IPS-20b (cell line): ENCODE results near the gene POMP.

ENCODE experiments used
- H3K27ac ChIP-seq: one replicate; pipeline ENCODE4 v1.5.1; 2013; ENCODE audit warnings: low read length
- H3K27me3 ChIP-seq: 2 replicates; pipeline ENCODE4 v1.6.1; 2013; ENCODE audit warnings: mild to moderate bottlenecking, low read length, inconsistent platforms; ENCODE audit not compliant: insufficient read depth
- H3K36me3 ChIP-seq: 2 replicates; pipeline ENCODE4 v1.6.1; 2013; ENCODE audit warnings: low read depth, mild to moderate bottlenecking, inconsistent platforms, low read length, moderate library complexity; ENCODE audit not compliant: insufficient read depth
- H3K4me1 ChIP-seq: 2 replicates; pipeline ENCODE4 v1.6.1; 2013; ENCODE audit warnings: mild to moderate bottlenecking, control low read depth, inconsistent platforms, low read length, moderate library complexity; ENCODE audit not compliant: insufficient read depth
- H3K4me3 ChIP-seq: 2 replicates; pipeline ENCODE4 v1.5.1; 2013; ENCODE audit warnings: mild to moderate bottlenecking, low read length, inconsistent platforms
- H3K9ac ChIP-seq: 2 replicates; pipeline ENCODE4 v1.6.1; 2013; ENCODE audit warnings: low read depth, mild to moderate bottlenecking, inconsistent platforms, low read length, moderate library complexity
- H3K9me3 ChIP-seq: 2 replicates; pipeline ENCODE4 v1.6.1; 2013; ENCODE audit warnings: mild to moderate bottlenecking, low read depth, low read length, inconsistent platforms; ENCODE audit not compliant: insufficient read depth

POMP gene

DNA sequence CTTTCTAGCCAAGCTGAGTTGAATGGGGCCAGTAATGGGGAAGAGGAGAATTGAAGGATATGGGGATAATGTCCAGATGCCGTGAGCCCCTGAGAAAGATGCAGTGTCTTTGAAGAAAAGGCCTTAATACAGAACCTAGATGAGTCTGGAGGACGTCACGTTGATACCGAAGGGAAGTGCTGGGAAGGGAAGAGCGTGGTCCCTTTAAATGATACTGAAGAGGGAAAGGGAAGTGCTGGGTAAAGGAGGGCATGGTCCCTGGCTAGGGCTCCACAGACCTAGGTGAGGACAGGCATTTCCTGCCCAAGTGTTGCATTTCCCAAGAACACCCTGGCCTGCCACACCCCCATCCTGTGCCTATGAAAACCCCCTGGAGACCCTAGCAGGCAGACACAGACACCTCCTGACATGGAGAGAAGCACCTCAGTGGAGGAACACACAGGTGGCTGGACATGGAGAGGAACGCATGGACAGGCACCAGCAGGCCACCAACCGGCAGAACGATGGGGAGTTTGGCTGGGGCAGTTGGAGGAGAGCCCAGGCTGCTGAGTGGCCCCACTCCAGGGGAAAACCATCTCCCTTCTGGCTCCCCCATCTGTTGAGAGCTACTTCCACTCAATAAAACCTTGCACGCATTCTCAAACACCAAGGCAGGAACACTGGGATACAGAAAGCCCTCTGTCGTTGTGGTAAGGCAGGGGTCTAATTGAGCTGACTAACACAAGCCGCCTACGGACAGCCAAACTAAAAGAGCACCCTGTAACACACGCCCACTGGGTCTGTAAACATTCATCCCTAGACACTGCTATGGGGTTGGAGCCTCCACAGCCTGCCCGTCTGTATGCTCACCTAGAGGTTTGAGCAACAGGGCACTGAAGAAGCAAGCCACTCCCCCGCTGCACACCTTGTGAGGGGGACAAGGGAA is 34.9 kb upstream of the POMP start:
- Histone ChIP-seq H3K27ac (no peak overlapping the region), H3K4me3 (no peak overlapping the region), H3K36me3 (no peaks in the 10 kb centered on the region), H3K4me1 (no peaks in the 10 kb centered on the region), H3K27me3 (no peaks in the 10 kb centered on the region), H3K9me3 (no peaks in the 10 kb centered on the region), H3K9ac (no peak overlapping the region)

DNA sequence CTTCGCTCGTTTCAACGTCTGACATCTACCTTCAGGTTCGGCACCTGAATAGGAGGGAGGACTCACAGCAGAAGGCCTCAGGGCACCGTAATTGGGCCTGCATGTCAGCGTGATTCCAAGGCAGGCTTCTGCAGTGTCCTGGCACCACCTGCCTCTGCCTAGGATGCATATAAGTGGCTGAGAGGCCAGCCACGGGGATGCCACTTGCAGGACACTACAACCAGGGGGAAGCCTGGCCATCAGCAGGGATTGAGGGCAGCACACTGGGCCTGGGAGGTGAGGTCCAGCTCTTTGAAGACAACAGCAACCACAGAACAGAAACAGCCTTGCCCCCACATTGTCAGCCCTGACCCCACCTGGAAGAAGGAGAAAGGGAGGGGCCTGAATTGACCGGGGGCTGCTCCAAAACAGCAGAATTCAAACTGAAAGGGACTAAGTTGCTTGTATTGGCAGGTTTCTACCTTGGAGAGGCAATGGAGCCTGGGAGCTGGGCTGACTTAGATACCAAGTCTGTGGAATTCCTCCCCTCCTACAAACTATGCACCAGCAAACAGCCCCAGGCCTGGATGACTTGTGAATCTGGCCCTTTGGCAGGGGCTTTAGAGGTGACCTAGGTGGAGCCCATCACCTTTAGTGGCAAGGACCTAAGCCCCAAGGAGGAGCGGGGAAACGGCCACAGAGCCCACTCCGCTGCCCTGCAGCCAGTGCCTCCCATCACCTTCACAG is 34.1 kb upstream of the POMP start:
- Histone ChIP-seq H3K9ac (no peak overlapping the region), H3K27me3 (no peaks in the 10 kb centered on the region), H3K4me1 (no peaks in the 10 kb centered on the region), H3K4me3 (no peak overlapping the region), H3K27ac (no peak overlapping the region), H3K36me3 (no peaks in the 10 kb centered on the region), H3K9me3 (no peaks in the 10 kb centered on the region)

DNA sequence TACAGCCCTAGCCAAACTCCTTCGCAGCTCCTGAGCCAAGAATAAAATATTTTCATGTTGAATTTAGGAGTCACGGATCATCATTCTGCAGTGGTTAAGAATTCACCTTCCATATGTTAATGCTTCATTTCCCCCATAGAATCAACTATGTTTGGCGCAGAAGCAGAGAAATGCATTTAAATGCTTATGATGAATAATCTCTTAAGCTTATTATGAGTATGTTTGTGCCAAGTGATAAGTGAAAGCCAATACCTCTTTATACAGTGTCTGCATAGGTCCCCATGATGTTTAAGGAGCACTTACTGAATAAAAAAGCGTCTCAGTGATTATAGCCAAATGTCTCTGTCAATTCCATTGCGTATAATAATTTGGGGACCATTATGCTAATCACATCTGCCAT is 32.7 kb upstream of the POMP start:
- Histone ChIP-seq H3K36me3 (no peaks in the 10 kb centered on the region), H3K27ac (no peak overlapping the region), H3K4me1 (no peaks in the 10 kb centered on the region), H3K4me3 (no peak overlapping the region), H3K27me3 (no peaks in the 10 kb centered on the region), H3K9ac (no peak overlapping the region), H3K9me3 (no peaks in the 10 kb centered on the region)

DNA sequence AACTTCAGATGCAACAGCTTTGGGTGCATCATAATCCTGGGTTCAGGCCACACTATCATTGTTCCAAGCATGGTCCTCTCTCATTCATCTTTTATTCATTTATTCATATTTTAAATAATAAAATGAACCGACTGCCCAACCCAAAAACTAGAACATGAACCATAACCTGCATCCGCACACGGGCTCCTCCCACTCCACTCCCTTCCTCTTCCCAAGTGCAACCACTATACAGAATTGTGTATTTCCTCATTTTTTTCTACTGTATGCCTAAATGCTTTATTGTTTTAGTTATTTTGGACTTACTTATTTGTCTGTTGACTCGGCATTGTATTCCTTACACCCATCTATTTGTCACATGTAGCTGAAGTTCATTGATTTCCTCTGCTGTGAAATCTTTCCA is 30.7 kb upstream of the POMP start:
- no peak overlapping the region for H3K4me3 ChIP-seq
- no peaks in the 10 kb centered on the region for H3K27me3 ChIP-seq
- H3K9me3 ChIP-seq: no peaks in the 10 kb centered on the region
- H3K27ac ChIP-seq: no peak overlapping the region
- H3K9ac ChIP-seq: no peak overlapping the region
- H3K36me3 ChIP-seq: no peaks in the 10 kb centered on the region
- no peaks in the 10 kb centered on the region for H3K4me1 ChIP-seq

DNA sequence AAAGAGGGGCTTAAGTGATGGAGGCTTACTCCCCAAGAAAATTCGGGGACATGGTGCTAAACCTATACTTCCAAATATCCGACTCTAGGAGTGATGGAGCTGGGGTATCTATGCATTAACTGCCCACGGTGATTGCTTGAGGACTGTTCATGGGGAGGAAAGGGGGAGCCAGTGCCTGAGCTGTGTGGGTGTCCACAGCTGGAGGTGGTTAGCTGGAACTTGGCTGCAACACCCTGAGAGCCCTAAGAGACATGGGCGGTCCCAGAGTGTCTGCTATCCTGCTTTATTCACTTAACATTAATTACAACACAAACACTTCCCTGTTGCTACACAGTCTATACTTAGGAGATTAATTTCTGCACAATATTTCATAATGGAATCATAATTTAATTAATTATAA is 28.1 kb upstream of the POMP start:
- Histone ChIP-seq H3K9me3 (no peaks in the 10 kb centered on the region), H3K4me1 (no peaks in the 10 kb centered on the region), H3K27ac (no peak overlapping the region), H3K9ac (no peak overlapping the region), H3K27me3 (no peaks in the 10 kb centered on the region), H3K36me3 (no peaks in the 10 kb centered on the region), H3K4me3 (no peak overlapping the region)

DNA sequence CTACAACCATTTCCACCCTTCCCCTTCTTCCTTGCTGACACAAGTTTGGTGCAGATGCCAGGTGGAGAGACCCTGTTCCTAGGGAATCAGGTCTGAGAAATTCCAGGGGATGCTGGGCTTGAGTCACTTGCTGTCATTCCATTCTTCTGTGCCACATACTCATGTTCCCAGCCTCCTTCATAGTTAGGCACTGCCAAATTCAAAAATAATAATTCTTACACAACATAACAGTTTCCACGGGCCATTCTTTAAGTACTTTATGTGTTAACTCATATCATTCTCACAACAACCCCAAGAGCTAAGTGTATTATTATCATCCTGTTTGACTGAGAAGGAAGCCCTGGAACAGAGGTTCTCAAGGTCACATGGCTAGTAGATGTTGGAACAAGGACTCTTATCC is 27.1 kb upstream of the POMP start:
- Histone ChIP-seq H3K4me1 (no peaks in the 10 kb centered on the region; the same call in 1 of the 2 replicates), H3K27ac (no peak overlapping the region), H3K27me3 (no peaks in the 10 kb centered on the region), H3K36me3 (no peaks in the 10 kb centered on the region), H3K9ac (no peak overlapping the region), H3K9me3 (no peaks in the 10 kb centered on the region), H3K4me3 (no peak overlapping the region)

DNA sequence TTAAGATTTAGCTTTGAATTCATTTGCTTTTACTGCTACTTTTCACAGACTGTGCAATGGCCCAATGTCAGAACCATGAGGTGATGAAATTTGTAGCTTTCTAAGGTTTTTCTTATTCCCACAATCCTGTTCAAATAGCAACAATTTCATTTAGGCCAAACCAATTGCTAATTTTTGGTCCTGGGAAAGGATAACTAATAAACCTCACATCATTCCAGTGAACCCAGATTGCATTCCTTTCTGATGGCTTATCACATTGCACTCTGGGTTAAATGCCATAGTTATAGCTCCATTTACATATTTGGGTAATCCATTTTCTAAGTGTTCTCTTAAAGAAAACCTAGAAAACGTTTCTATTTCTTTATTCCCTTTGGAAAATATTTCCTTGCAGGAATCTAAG is 22.9 kb upstream of the POMP start:
- Histone ChIP-seq H3K4me3 (no peak overlapping the region), H3K9me3 (no peaks in the 10 kb centered on the region), H3K36me3 (no peaks in the 10 kb centered on the region), H3K27me3 (no peaks in the 10 kb centered on the region), H3K9ac (no peak overlapping the region), H3K27ac (no peak overlapping the region), H3K4me1 (peaks cover 8% of the 10 kb centered on the region; the same call in 1 of the 2 replicates)

DNA sequence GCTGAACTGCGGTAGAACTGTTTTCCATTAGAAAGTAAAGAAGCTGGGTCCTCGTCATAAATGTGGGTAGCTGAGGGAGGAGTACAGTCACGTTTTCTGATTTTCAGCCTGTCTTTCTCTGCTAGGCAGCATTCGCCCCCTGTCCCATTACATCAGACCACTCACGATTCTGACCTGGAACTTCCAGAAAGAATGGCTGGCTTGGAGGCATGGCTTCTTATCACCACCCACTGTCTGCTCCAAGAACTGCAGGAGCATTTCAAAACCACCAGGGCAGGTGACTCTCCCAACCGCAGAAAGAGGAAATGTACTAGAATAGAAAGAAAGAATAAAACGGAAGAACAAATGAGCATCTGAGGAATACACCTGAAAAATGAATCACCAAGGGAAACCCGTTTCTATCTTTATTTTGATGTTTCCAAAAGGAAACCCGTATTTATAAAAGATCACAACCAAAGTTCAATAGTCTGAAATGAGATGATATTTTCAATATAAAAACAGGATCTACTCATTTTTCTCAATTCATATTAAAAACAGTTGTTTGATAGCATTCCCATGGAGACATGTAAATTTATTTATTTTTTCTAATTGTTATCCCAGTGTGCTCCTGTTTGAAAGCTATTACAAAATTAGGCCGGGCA is 22.1 kb upstream of the POMP start:
- H3K36me3 ChIP-seq: no peaks in the 10 kb centered on the region
- no peak overlapping the region for H3K27ac ChIP-seq
- no peaks in the 10 kb centered on the region for H3K27me3 ChIP-seq
- no peaks in the 10 kb centered on the region for H3K9me3 ChIP-seq
- H3K4me1 ChIP-seq: peaks cover 8% of the 10 kb centered on the region; the same call in 1 of the 2 replicates
- no peak overlapping the region for H3K9ac ChIP-seq
- no peak overlapping the region for H3K4me3 ChIP-seq

DNA sequence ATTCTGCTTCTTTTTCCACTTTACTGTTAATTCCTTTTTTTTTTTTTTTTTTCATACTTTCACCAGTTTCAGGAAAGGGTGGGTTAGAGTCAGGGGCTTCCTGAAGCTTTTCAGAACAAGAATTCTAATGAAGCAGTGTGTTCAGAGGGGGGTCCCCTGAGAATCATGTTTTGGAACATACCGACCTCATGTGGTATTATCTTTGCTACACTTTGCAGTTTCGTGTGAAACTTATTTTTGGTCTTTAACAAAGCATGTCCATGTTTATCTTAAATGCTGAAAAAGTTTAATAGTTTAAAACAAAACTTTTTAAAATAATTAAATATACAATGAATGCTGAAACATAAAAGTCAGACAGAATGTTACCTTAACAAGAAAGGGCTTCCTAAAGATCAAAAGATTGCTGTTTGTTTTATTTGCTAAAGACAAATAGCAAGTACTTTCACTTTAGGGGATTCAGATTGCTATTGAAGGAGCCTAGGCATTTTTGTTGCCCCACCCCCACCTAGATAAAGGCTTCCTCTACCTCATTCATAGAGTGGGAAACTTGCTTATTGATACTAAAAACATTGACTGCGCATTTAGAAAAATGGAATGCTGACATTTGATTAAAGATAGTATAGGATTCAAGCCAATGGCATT is 21.1 kb upstream of the POMP start:
- Histone ChIP-seq H3K4me1 (peaks cover 8% of the 10 kb centered on the region; the same call in 1 of the 2 replicates), H3K27ac (no peak overlapping the region), H3K9ac (peak overlapping the region; percentile 20; the same call in 1 of the 2 replicates), H3K9me3 (no peaks in the 10 kb centered on the region), H3K27me3 (no peaks in the 10 kb centered on the region), H3K36me3 (no peaks in the 10 kb centered on the region), H3K4me3 (no peak overlapping the region)

DNA sequence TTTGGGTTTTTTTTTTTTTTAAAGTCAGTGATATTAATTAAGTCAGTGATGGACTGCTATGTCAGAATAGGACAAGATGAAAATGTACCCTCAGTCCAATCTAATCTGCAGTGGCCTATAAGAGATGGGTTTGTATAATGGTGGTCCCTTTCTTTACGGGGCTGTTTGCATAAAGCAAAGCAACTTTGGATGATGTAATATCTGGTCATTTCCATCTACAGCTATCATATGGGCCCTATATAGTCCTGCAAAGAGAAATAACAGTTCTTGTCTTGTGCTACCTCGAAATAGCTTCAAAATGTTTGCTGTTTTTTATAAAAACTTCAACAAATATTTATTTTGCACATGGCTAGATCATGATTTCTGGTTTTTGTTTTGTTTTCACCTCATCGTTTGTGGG is 20.2 kb upstream of the POMP start:
- H3K9ac ChIP-seq: no peak overlapping the region
- no peak overlapping the region for H3K27ac ChIP-seq
- H3K27me3 ChIP-seq: no peaks in the 10 kb centered on the region
- peaks cover 8% of the 10 kb centered on the region; the same call in 1 of the 2 replicates for H3K4me1 ChIP-seq
- H3K36me3 ChIP-seq: no peaks in the 10 kb centered on the region
- H3K9me3 ChIP-seq: no peaks in the 10 kb centered on the region
- no peak overlapping the region for H3K4me3 ChIP-seq

DNA sequence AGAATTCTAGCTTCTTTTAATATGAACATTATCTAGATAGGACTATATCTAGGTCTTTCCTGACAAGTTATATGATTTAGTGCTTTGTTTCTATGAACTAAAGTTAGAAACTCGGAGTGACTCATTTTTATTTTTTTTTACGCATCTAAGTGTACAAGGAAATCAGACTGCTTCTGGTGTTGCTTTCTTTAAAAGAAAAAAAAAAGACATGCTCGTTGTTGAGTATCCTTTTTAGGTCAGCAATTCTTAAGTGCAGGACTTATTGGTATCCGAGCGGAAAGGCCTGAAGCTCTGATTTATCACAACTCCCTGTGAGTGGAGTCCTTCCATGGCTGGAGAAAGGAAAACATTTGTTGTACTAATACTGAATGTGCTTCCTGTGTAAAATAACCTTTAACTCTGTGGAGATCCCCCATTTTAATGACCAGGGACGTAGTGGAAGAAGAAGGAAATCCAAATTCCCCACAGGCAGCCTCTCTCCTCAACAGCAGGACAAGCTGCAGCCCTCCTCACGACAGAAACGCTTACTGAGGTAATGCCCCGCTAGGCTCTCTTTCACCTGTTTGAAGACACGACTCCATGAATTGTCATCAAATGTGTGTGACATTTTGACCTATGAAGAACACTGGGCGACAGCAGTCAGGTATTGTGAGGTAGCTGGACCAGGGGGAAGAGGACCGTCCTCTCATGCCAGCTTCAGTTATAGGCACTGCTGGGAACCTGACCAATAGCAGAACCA is 17.9 kb upstream of the POMP start:
- Histone ChIP-seq H3K4me3 (no peak overlapping the region), H3K36me3 (no peaks in the 10 kb centered on the region), H3K27ac (no peak overlapping the region), H3K4me1 (peaks cover 8% of the 10 kb centered on the region; the same call in 1 of the 2 replicates), H3K27me3 (no peaks in the 10 kb centered on the region), H3K9ac (no peak overlapping the region), H3K9me3 (no peaks in the 10 kb centered on the region)
